SW480 (cell line): ENCODE measurements around the gene MYO5B.
"Not testable (repeated sequence)": the region's sequence is repeated elsewhere in the genome, so short reads cannot be mapped to it uniquely, and the experiment has no call there.

Source experiments
- DNase-seq: peaks from one replicate; pipeline ENCODE4 v3.0.0-alpha.2; 2016; ENCODE audit warnings: low spot score

MYO5B gene

DNA sequence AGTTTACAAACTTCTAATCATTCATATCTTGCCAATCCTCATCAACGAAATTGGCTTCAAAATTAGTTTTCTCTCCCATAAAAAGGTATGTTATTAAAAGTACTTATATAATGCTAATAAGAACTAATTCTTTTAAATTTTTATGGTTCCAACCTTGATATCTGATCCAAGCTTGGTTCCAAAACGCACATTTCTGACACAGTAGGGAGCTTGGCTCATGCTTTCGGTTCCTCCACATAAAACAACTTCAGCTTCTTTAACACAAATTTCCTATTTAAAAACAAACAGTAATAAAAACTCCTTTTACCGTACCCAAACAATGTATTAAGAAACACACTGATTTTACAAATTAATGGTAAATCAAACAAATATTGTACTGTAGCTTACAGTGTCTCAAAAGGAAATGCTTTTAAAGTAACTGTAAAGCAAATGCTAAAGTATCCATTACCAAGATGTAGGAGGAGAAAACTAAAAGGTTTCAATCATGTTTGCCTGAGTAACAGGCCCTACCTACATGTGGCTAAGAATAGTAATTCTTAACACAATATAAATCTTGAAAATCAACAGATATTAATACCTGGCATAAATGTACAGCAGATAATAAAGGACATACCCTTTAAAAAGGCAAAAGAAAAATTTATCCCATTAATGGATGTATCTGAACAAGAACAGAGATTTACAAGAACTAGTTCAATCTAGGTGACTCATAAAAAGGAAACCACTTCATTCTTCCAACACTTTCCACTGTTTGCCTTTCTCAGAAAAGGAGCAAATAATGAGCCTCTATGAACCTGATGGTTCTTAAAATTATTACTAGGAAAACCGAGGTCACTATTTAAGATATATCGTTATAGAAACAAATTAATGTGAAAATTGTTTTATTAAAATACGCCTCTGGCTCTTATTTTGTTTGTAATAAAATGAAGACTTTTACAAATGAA lies 399.1 kb downstream of the MYO5B start:
- DNase-seq, result no peak

DNA sequence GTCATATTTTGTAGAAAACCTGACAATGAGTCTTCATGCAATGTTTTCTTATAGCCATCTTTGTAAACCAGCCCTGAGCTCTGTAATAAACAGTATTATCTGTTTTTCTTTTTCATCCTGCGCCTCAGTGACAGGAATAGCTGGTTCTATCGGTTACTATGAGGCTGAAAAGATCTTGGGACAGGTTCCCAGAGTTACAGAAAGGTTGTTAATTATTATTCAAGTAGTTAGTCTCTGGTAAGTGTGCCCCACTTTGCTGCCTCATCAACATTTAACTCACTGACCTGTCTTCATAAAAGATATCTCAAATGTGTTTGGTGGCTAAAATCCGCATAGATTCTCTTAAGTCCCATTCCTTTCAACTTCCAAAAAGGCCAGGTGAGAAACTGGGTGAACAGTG lies 400.2 kb downstream of the MYO5B start:
- no peak for DNase-seq

DNA sequence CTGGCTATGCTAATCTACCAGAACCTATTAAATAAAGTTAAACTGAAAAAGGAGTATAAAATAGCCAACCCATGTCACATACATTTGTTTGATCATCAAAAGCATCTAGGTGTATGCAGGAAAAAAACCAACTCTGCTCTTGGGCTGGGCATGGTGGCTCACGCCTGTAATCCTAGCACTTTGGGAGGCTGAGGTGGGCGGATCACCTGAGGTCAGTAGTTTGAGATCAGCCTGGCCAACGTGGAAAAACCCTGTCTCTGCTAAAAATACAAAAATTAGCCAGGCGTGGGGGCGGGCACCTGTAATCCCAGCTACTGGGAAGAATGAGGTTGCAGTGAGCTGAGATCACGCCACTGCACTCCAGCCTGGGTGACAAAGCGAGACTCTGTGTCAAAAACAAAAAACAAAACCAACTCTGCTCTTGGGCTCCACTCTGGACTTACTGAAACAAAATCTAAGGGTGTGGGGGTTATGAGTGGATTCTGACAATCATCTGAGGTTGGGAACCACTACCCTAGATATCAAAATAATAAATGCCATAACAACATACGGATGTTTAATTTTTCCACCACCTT lies 405.3 kb downstream of the MYO5B start:
- DNase-seq, result not testable (repeated sequence)

DNA sequence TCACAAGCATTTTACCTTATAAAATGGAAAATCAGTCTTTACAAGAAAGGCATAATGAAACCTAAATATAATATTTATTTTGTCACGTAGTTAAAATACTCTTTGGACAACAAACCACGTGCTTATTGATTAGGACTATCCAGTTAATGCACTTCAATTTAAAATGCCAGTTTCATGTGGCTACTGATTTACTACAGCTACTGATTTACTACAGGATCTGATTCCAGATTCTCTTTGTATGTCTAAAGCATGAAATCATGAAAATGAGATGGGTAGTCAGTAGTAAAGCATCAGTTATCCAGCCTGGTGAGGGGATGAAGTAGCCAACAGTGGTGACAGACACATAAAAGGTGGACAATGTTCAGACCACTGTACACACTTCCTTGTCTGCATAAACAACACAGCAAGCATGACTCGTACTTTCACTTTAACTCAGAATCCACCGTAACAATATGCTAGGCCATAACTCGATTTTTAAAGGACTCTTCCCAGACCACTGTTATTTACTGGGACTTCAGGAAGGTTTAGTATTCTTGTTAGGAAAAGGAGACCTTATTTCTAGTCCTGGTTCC lies 406.5 kb downstream of the MYO5B start:
- no peak for DNase-seq

DNA sequence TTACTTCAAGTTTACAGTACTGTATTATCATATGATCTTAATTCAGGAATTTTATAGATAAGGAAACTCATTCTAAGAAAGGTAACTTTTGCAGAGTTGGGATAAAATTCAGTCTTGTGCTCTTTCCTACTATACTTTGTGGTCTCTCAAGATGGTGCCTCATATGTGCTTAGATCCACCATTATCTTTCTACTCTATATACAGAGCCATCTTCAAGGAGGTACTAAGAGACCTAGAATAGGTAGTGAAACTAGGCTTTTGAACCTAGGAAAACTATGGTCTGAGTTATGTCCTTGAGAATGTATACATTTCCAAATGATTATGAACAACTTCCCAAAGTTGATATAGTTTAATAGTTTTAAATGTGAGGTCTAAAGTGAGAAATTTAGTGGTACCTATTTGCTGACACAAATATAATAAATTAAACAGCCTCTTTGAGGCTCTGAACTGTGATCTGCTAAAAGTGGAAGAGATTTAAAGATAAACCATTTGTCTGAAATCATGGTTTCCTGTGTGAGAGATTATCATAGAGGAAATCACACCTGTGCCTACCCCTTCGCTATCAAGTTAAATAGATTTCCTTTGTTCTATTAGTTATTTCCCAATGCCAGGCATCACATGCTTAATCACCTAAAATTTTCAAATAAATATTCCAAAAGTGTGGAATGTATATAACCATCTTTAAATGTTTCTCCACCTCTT lies 408.8 kb downstream of the MYO5B start:
- DNase-seq, result no peak

DNA sequence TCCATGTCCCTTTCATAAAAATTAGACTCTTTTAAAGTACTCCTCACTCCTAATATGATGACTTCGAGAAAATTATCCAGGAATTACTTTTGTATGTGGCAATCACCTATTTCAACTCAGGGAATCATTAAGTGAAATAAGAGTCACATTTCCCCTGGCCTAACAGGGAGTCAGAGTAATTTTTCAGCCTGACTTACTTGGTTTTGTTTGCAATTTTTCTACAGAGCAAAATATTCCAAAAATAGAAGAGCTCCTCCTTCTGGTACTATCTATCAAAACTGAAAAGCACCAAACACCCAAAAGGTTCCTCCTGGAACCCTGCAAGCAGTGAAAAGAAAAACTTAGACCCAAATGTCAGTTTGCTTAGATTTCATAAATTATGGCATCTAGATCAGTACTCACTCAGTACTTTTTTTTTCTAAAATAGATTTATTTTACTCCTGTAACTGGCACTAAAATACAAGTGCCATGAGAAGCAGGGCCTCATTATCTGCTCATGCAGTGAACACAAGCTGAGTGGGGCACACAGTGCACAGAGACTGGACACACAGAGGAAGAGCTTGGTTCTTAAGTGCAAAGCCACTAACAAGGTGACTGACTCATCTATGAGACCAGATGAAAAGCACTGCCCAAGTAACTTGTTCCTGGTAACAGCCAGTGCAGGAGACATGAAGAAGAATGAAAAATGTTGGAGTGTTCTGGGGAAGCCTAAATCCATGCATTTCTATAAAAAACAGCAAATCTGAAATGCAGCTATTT lies 410.3 kb downstream of the MYO5B start:
- no peak for DNase-seq

DNA sequence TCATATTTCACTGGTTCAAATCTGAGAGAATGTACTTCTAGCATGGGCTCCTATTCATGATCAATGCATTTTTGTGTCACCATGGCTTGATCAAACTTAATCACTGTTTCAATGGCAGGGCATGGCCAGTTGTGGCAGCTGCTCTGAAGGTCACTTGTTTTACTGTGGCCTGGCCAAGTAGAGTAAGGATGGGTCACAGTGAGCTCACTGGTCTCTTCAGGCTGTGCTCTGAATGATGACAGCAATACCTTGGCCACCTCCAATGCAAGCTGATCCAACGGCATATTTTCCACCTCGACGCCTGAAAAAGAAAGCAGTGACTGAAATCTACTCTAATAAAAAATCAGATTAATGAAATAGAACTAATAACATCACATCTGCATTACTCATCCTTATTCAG lies 411.3 kb downstream of the MYO5B start:
- DNase-seq, result not testable (repeated sequence)

DNA sequence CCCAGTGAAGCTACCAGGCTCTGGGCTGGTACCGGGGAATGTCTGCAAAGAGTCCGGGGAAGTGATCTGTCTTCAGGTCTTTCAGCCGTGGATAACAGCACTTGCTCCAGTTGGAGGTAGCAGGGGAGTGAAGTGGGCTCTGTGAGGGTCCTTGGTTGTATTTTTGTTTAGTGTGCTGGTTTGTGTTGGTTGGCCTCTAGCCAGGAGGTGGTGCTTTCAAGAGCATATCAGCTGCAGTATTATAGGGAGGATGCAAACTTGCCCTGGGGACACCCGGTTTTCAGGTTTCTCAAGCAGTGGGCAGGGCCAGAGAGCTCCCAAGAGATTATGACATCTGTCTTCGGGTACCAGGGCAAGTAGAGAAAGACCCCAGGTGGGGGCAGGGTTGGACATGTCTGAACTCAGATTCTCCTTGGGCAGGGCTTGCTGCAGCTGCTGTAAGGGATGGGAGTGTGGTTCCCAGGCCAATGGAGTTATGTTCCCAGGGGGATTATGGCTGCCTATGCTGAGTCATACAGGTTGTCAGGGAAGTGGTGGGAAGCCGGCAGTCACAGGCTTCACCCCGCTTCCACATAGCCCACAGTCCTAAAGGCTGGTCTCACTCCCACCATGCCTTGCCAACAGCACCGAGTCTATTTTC lies 416.0 kb downstream of the MYO5B start:
- DNase-seq, result no peak
